Measurements from ENCODE around the gene NAALADL2. TPM values are rescaled to one million over a fixed set of nuclear protein-coding genes. Genes with fewer than 3 reads are reported as not detected.
"Not testable (repeated sequence)": the region's sequence is repeated elsewhere in the genome, so short reads cannot be mapped to it uniquely, and the experiment has no call there.

NAALADL2 gene
- total RNA-seq, 1 donor from 2014 or later, result 2.2 TPM

- ATAC-seq (ENCODE audit: poor library complexity), result no peak
- no peak for DNase-seq
- intact Hi-C loops (cut with DNase I), result no loop called here
These were observed 302.2 kb downstream of the NAALADL2 start for GRCh38 chr3:175161291-175161690.

GRCh38 chr3:175163686-175164085 lies 304.6 kb downstream of the NAALADL2 start:
- no peak for DNase-seq
- no peak for ATAC-seq (ENCODE audit: poor library complexity)
- intact Hi-C loops (cut with DNase I), result no loop called here

- DNase-seq; ATAC-seq (ENCODE audit: poor library complexity); intact Hi-C loops (cut with DNase I): not testable (repeated sequence)
These were observed 314.0 kb downstream of the NAALADL2 start for GRCh38 chr3:175173117-175173516.

- intact Hi-C loops (cut with DNase I), result no loop called here
- ATAC-seq (ENCODE audit: poor library complexity) (no peak), DNase-seq (no peak)
These were observed 317.4 kb downstream of the NAALADL2 start for GRCh38 chr3:175176556-175176955.

- DNase-seq, result no peak
- ATAC-seq (ENCODE audit: poor library complexity), result no peak
- intact Hi-C loops (cut with DNase I), result no loop called here
These were observed 319.9 kb downstream of the NAALADL2 start for GRCh38 chr3:175179055-175179454.

GRCh38 chr3:175184392-175184791 lies 325.3 kb downstream of the NAALADL2 start:
- intact Hi-C loops (cut with DNase I), result no loop called here

GRCh38 chr3:175185903-175186302 lies 326.8 kb downstream of the NAALADL2 start:
- DNase-seq (no peak), ATAC-seq (ENCODE audit: poor library complexity) (no peak)
- intact Hi-C loops (cut with DNase I), result no loop called here

More at GRCh38 chr3:175184392-175184791, 325.3 kb downstream of the NAALADL2 start:
- DNase-seq, result no peak
- no peak for ATAC-seq (ENCODE audit: poor library complexity)

- ATAC-seq (ENCODE audit: poor library complexity) (no peak), DNase-seq (no peak)
- intact Hi-C loops (cut with DNase I), result no loop called here
These were observed 327.4 kb downstream of the NAALADL2 start for GRCh38 chr3:175186511-175186910.

- no peak for ATAC-seq (ENCODE audit: poor library complexity)
- intact Hi-C loops (cut with DNase I), result no loop called here
- DNase-seq, result no peak
These were observed 328.5 kb downstream of the NAALADL2 start for GRCh38 chr3:175187586-175187985.

GRCh38 chr3:175192536-175192935 lies 333.4 kb downstream of the NAALADL2 start:
- ATAC-seq (ENCODE audit: poor library complexity) (no peak), DNase-seq (no peak)
- intact Hi-C loops (cut with DNase I), result no loop called here

GRCh38 chr3:175193815-175194518 lies 334.8 kb downstream of the NAALADL2 start:
- intact Hi-C loops (cut with DNase I), result no loop called here
- no peak for DNase-seq
- ATAC-seq (ENCODE audit: poor library complexity), result no peak

- intact Hi-C loops (cut with DNase I), result no loop called here
These were observed 340.1 kb downstream of the NAALADL2 start for GRCh38 chr3:175198991-175199783.

GRCh38 chr3:175199961-175200360 lies 340.8 kb downstream of the NAALADL2 start:
- intact Hi-C loops (cut with DNase I), result no loop called here
- no peak for ATAC-seq (ENCODE audit: poor library complexity)
- DNase-seq, result no peak

More at GRCh38 chr3:175198991-175199783, 340.1 kb downstream of the NAALADL2 start:
- DNase-seq (no peak), ATAC-seq (ENCODE audit: poor library complexity) (no peak)

GRCh38 chr3:175200391-175201095 lies 341.4 kb downstream of the NAALADL2 start:
- DNase-seq, result no peak
- ATAC-seq (ENCODE audit: poor library complexity), result no peak
- intact Hi-C loops (cut with DNase I), result no loop called here

GRCh38 chr3:175207361-175207760 lies 348.2 kb downstream of the NAALADL2 start:
- no peak for ATAC-seq (ENCODE audit: poor library complexity)
- intact Hi-C loops (cut with DNase I), result no loop called here
- DNase-seq, result no peak

- no peak for DNase-seq
- intact Hi-C loops (cut with DNase I), result no loop called here
- no peak for ATAC-seq (ENCODE audit: poor library complexity)
These were observed 349.2 kb downstream of the NAALADL2 start for GRCh38 chr3:175208326-175208725.

- intact Hi-C loops (cut with DNase I), result no loop called here
- ATAC-seq (ENCODE audit: poor library complexity) (no peak), DNase-seq (no peak)
These were observed 352.3 kb downstream of the NAALADL2 start for GRCh38 chr3:175211466-175211865.

- intact Hi-C loops (cut with DNase I), result no loop called here
- no peak for DNase-seq
- no peak for ATAC-seq (ENCODE audit: poor library complexity)
These were observed 353.8 kb downstream of the NAALADL2 start for GRCh38 chr3:175212896-175213295.

- DNase-seq, result no peak
- intact Hi-C loops (cut with DNase I), result no loop called here
- no peak for ATAC-seq (ENCODE audit: poor library complexity)
These were observed 355.1 kb downstream of the NAALADL2 start for GRCh38 chr3:175214216-175214615.
